Suppressor macrophage treated with lipopolysaccharide for 4 hours (primary cell): ENCODE data around the gene DYNLRB1.
A peak's percentile ranks its signal among the peaks of the same experiment; 100 is the strongest.

ENCODE experiments used
- DNase-seq: peaks from one replicate; pipeline ENCODE4 v3.0.0-alpha.2; 2020

Gene DYNLRB1

GRCh38 chr20:34559311-34560140, 43.3 kb downstream of the DYNLRB1 start:
- no peak for DNase-seq

GRCh38 chr20:34560141-34560523, 43.9 kb downstream of the DYNLRB1 start:
- DNase-seq, result no peak

GRCh38 chr20:34560614-34561013, 44.4 kb downstream of the DYNLRB1 start:
- DNase-seq, result no peak

GRCh38 chr20:34561661-34562060, 45.4 kb downstream of the DYNLRB1 start:
- DNase-seq, result no peak

- DNase-seq, result peak; percentile 52
These were observed 46.4 kb downstream of the DYNLRB1 start for GRCh38 chr20:34562641-34563040.

GRCh38 chr20:34564833-34565232, 48.6 kb downstream of the DYNLRB1 start:
- peak; percentile 76 for DNase-seq

- DNase-seq, result no peak
These were observed 51.0 kb downstream of the DYNLRB1 start for GRCh38 chr20:34566978-34567891.

- DNase-seq, result no peak
These were observed 52.0 kb downstream of the DYNLRB1 start for GRCh38 chr20:34567892-34568865.

GRCh38 chr20:34569598-34569997, 53.4 kb downstream of the DYNLRB1 start:
- no peak for DNase-seq

- DNase-seq, result peak; percentile 92
These were observed 54.7 kb downstream of the DYNLRB1 start for GRCh38 chr20:34570859-34571306.

GRCh38 chr20:34571753-34572152, 55.5 kb downstream of the DYNLRB1 start:
- no peak for DNase-seq

- no peak for DNase-seq
These were observed 57.5 kb downstream of the DYNLRB1 start for GRCh38 chr20:34573541-34574300.

GRCh38 chr20:34574426-34574825, 58.2 kb downstream of the DYNLRB1 start:
- no peak for DNase-seq

- no peak for DNase-seq
These were observed 58.6 kb downstream of the DYNLRB1 start for GRCh38 chr20:34574861-34575260.

GRCh38 chr20:34575271-34575670, 59.0 kb downstream of the DYNLRB1 start:
- no peak for DNase-seq

GRCh38 chr20:34575756-34576155, 59.5 kb downstream of the DYNLRB1 start:
- no peak for DNase-seq

GRCh38 chr20:34577061-34577460, 60.8 kb downstream of the DYNLRB1 start:
- peak; percentile 31 for DNase-seq

GRCh38 chr20:34578025-34578424, 61.8 kb downstream of the DYNLRB1 start:
- peak; percentile 87 for DNase-seq

- DNase-seq, result no peak
These were observed 62.3 kb downstream of the DYNLRB1 start for GRCh38 chr20:34578521-34578920.

GRCh38 chr20:34579191-34579978, 63.2 kb downstream of the DYNLRB1 start:
- peak; percentile 65 for DNase-seq
